NCI-H524 (cell line): Measurements from ENCODE around the gene TNFAIP1.

Experiments used
- DNase-seq, 2 experiments: peaks; one replicate each; lab custom pipeline; 2025; lab: John Stamatoyannopoulos, UW

TNFAIP1 gene

GRCh38 chr17:28371245-28372202 is 36.0 kb downstream of the TNFAIP1 start, which contains the start of gene SARM1:
Gene SARM1 (plus strand): TSS chr17:28371694. CDS start chr17:28372033, 339 bp downstream.
- DNase-seq = peak; percentile 97 to 99

- DNase-seq = peak; percentile 40 to 60
Observed at GRCh38 chr17:28372203-28372944, 36.8 kb downstream of the TNFAIP1 start.

DNA sequence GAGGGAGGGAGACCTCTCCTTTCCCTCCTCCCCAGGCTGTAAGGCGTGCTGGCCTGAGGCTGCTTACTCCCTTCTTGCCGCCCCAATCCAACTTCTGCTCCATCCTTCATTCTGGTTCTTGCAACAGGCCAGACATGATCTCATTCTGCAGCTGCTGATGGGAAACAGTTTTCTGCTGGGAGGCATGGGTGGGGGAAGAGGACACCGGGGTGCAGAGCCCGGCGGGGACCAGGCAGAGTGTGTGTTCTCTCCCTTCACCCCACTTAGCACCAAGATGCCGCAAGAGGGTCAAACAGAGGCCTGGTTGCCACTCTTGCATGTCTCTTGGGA is 37.3 kb downstream of the TNFAIP1 start:
- DNase-seq = peak in 1 of 2 experiments; percentile 36

GRCh38 chr17:28379814-28380801 is 44.5 kb downstream of the TNFAIP1 start:
- no peak for DNase-seq

- no peak for DNase-seq
Observed at GRCh38 chr17:28381141-28381825, 45.7 kb downstream of the TNFAIP1 start.

DNA sequence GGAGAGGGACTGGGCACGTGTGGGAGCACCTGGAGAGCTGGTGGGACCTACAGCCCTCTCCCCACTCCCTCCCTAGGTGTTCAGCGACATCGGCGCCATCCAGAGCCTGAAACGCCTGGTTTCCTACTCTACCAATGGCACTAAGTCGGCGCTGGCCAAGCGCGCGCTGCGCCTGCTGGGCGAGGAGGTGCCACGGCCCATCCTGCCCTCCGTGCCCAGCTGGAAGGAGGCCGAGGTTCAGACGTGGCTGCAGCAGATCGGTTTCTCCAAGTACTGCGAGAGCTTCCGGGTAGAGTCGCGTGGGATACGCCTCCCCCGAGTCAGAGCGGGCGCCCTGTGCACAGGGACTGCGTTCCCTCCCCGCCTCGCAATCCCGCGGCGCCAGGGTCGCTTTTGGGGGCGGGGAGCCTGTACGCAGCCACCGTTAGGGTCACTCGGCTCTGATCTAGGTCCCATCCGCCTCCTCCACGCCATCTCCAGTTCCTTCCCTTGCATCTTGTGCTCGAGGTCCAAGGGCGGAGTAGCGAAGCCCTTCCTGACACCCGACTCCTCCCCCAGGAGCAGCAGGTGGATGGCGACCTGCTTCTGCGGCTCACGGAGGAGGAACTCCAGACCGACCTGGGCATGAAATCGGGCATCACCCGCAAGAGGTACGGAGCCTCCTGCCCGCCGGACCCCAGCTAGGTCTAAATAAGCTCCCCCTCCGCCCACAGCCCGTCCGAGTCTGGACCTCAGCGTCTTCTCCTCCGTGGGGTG is 48.9 kb downstream of the TNFAIP1 start:
- DNase-seq = no peak

GRCh38 chr17:28385037-28385400 is 49.5 kb downstream of the TNFAIP1 start:
- no peak for DNase-seq

- no peak for DNase-seq
Observed at GRCh38 chr17:28385406-28385805, 49.8 kb downstream of the TNFAIP1 start.

GRCh38 chr17:28386391-28386790 is 50.8 kb downstream of the TNFAIP1 start:
- DNase-seq = no peak

DNA sequence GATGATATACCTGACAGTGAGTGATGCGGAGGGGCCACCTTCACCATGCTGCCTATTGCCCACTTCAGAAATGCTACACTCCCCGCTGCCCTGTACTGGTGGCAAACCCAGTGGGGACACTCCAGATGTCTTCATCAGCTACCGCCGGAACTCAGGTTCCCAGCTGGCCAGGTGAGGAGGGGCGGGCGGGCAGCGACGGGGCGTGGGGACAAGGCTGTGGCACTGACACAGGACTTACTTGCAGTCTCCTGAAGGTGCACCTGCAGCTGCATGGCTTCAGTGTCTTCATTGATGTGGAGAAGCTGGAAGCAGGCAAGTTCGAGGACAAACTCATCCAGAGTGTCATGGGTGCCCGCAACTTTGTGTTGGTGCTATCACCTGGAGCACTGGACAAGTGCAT is 52.5 kb downstream of the TNFAIP1 start:
- no peak for DNase-seq

DNA sequence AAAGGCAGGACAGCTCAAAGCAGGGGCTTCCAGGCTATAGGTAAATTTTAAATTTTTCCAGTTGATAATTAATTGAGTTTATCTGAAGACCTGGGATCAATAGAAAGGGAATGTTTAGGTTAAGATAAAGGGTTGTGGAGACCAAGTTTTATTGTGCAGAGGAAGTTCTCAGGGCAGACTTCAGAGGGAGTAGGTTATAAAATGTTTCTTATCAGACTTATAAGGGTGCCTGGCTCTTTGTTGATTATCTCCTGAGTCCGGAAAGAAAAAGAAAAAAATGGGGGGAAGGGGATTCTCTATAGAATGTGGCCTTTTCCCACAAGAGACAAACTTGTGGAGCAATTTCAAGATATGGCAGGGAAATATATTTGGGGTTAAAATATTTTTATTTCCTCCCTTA is 54.6 kb downstream of the TNFAIP1 start:
- DNase-seq = no peak

GRCh38 chr17:28390563-28390962 is 55.0 kb downstream of the TNFAIP1 start:
- DNase-seq = no peak

DNA sequence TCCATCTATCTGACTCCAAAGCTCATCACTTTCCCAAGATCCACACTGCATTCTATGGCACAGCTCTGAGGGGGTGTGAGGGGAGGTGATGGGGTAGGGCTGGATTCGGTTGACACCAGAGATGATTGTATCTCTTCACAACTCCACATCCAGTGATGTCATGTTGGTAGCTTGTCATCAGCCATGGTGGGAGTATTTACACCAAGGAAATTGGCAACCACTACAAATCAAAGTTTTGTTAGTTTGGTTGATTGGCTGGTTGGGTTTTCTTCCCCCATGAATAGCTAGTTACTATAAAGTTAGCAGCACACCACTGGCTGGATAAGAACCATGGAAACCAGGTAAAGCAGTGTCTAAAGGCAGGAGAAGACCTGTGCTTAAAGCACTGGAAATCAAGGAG is 55.4 kb downstream of the TNFAIP1 start:
- no peak for DNase-seq

DNA sequence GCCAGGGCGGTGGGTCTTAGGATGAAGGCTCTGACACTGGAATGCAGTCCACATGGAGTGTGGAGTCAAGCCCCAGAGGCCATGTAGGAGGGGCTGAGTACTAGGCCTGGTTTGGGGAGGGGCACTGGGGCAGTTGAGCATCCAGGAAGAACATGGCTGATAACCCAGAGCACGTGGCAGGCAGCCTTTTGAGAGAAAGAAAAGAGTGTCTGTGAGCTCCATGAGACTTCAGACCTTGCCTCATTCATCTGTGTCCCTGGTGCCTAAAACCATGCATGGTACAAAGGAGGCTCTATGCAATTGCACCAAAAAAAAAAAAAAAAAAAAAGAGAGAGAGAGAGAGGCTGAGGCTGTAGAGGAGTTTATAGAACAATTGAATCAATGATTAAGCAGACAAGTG is 55.8 kb downstream of the TNFAIP1 start:
- no peak for DNase-seq

- no peak for DNase-seq
Observed at GRCh38 chr17:28392491-28392890, 56.9 kb downstream of the TNFAIP1 start.

DNA sequence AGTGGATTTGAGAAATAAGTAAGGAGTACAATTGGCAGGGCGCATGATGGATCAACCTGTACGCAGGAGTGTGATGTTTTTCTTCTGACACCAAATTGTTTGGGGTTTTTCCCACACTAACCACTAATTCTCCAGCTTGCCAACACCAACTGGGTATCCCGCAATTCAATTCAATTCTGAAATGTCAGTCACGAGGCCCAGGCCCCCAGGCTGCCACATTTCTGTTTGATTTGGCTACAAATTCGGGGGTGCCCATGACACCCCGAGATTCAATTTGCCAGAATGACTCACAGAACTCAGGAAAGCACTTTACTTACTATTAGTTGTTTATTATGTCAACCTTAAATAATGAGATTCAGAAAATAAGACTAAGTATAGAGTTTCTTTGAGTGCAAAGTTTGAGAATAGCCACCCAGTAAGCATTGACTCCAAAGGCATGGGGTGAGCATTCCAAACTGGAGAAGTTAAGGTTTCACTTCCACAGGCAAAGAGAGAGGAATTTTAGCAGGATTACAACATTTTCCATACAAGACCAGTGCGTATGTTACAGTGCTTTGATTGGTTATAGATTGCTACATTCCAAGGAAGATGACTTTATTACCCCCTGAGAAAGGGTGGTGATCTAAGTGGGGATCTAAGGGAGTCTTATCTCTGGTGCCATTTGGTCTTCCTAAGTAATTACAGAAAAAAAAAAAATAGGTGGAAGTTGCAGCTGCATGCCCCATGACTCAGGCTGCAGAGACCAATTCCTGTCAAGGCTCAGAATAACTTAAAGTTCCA is 59.0 kb downstream of the TNFAIP1 start:
- DNase-seq = no peak

DNA sequence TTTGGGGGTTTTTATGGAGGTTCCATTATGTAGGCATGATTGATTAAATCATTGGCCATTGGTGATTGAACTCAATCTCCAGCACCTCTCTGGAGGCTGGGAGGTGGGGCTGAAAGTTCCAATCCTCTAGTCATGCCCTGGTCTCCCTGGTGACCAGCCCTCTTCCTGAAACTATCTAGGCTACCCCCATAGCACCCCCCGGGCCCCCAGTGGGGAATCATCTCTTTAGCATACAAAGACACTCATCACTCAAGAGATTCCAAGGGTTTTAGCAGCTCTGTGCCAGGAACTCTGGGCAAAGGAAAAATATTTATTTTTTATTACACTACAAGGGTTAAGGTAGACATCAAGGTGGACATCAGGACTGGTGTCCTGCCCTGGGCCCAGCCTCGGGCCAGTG is 59.9 kb downstream of the TNFAIP1 start:
- no peak for DNase-seq

- DNase-seq = no peak
Observed at GRCh38 chr17:28395968-28396367, 60.4 kb downstream of the TNFAIP1 start.
